ENCODE data around the gene TMEM260.
"Not testable (repeated sequence)": the region's sequence is repeated elsewhere in the genome, so short reads cannot be mapped to it uniquely, and the experiment has no call there.

Gene TMEM260

DNA sequence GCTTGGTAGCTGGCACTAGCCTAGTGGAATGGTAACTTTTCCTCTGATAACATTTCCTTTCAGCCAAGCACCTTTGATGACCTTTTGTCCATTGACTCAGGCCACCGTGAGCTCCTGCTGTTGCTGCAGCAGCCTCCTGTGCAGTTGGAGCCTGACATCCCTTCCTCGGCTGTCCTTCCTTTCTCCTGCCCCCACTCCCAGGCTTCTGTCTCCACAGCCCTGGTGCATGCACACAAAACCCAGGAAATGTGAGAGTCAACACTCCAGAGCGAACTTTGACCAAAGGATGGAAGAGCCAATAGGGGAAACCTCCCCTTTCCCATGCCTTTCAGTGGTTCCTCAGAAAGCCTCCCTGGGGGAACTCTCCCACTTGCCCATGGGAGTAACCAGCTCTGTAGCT lies 115.0 kb downstream of the TMEM260 start:
- DNase-seq (ENCODE audit: low read depth in 1 of 2, low spot score in 1 of 2): no peak
- Histone ChIP-seq H3K27me3 (ENCODE audit: insufficient read depth, poor library complexity, severe bottlenecking) (no peaks in the 10 kb centered on the region), H3K4me3 (replicated peaks; ENCODE audit: insufficient read depth, low read length) (no peak overlapping the region), H3K27ac (replicated peaks) (no peak overlapping the region)
- no peak for TF ChIP-seq REST (IDR thresholded peaks at IDR 0.05; ENCODE audit: insufficient replicate concordance, low read depth)
- no peak for TF ChIP-seq CTCF (IDR thresholded peaks at IDR 0.05; ENCODE audit: insufficient read depth, low read length)
- no peak for TF ChIP-seq POLR2AphosphoS5 (IDR thresholded peaks at IDR 0.05; ENCODE audit: low read depth)
- no peak for TF ChIP-seq GABPA (IDR thresholded peaks at IDR 0.05; ENCODE audit: low read depth)
- no peak for TF ChIP-seq SPI1 (IDR thresholded peaks at IDR 0.05; ENCODE audit: borderline replicate concordance, low read depth)

- not testable (repeated sequence) for H3K27me3 ChIP-seq (ENCODE audit: insufficient read depth, poor library complexity, severe bottlenecking); H3K4me3 ChIP-seq (replicated peaks; ENCODE audit: insufficient read depth, low read length); H3K27ac ChIP-seq (replicated peaks); DNase-seq (ENCODE audit: low read depth in 1 of 2, low spot score in 1 of 2)
Observed at GRCh38 chr14:56695216-56695615, 115.6 kb downstream of the TMEM260 start.
